DND-41 (cell line): ENCODE results near the gene AOPEP.
"Not testable (repeated sequence)": the region's sequence is repeated elsewhere in the genome, so short reads cannot be mapped to it uniquely, and the experiment has no call there.

Experiments used
- ATAC-seq: fragments of 200-7000 bp; cut with Tn5 transposase; 3 replicates; pipeline ENCODE4 v1.9.1; 2021; ENCODE audit warnings: low read depth; ENCODE audit not compliant: insufficient read depth
- DNase-seq: peaks from one replicate; pipeline ENCODE4 v3.0.0-alpha.2; 2020
- H2AFZ ChIP-seq: 2 replicates; pipeline ENCODE4 v1.6.0; 2012; ENCODE audit warnings: low read depth, low read length
- H3K27ac ChIP-seq: 2 replicates; pipeline ENCODE4 v1.5.1; 2012; ENCODE audit warnings: low read length, inconsistent platforms
- H3K27me3 ChIP-seq: fragments of 200-600 bp; sonication (generic); 2 replicates; pipeline ENCODE4 v1.6.0; 2012; ENCODE audit warnings: low read length, mild to moderate bottlenecking, inconsistent platforms; ENCODE audit not compliant: insufficient read depth, poor library complexity
- H3K36me3 ChIP-seq: 2 replicates; pipeline ENCODE4 v1.5.1; 2012; ENCODE audit warnings: low read length, inconsistent platforms; ENCODE audit not compliant: insufficient read depth
- H3K4me1 ChIP-seq: 2 replicates; pipeline ENCODE4 v1.5.1; 2012; ENCODE audit warnings: mild to moderate bottlenecking, low read length; ENCODE audit not compliant: insufficient read depth
- H3K4me2 ChIP-seq: 2 replicates; pipeline ENCODE4 v1.6.0; 2012; ENCODE audit warnings: mild to moderate bottlenecking, moderate library complexity, low read length, inconsistent platforms; ENCODE audit not compliant: insufficient read depth
- H3K4me3 ChIP-seq, 2 experiments: fragments of 200-600 bp in 1 of 2; shearing (Covaris generic) in 1 of 2; 2 replicates each; pipeline ENCODE4 v1.5.1; 2012 to 2016; ENCODE audit warnings: inconsistent platforms in 2 of 2, low read length in 2 of 2, mild to moderate bottlenecking in 2 of 2, low read depth in 1 of 2, moderate library complexity in 1 of 2
- H3K79me2 ChIP-seq: 2 replicates; pipeline ENCODE4 v1.6.0; 2012; ENCODE audit warnings: low read length, inconsistent platforms; ENCODE audit not compliant: insufficient read depth
- H3K9ac ChIP-seq: 2 replicates; pipeline ENCODE4 v1.6.0; 2012; ENCODE audit warnings: low read depth, mild to moderate bottlenecking, inconsistent platforms, low read length, moderate library complexity
- H3K9me3 ChIP-seq: 2 replicates; pipeline ENCODE4 v1.5.1; 2012; ENCODE audit warnings: low read length, moderate library complexity, mild to moderate bottlenecking, inconsistent platforms; ENCODE audit not compliant: insufficient read depth, severe bottlenecking
- H4K20me1 ChIP-seq: 2 replicates; pipeline ENCODE4 v1.6.0; 2012; ENCODE audit warnings: low read length; ENCODE audit not compliant: insufficient read depth
- CTCF ChIP-seq: IDR thresholded peaks from 2 replicates; pipeline ENCODE4 v1.5.1; 2012; ENCODE audit warnings: borderline replicate concordance, low read length, moderate library complexity, mild to moderate bottlenecking; ENCODE audit not compliant: poor library complexity, severe bottlenecking; ENCODE audit errors: extremely low read depth
- EZH2 ChIP-seq: IDR thresholded peaks from 3 replicates; pipeline ENCODE4 v1.6.1; 2012; ENCODE audit warnings: borderline replicate concordance, low read depth, mild to moderate bottlenecking, moderate library complexity, low read length, inconsistent platforms; ENCODE audit not compliant: severe bottlenecking

AOPEP gene

GRCh38 chr9:94847486-94847885 lies 121.0 kb downstream of the AOPEP start:
- Histone ChIP-seq H3K27me3 (no peaks in the 10 kb centered on the region), H3K79me2 (no peaks in the 10 kb centered on the region), H3K9me3 (no peaks in the 10 kb centered on the region), H3K4me1 (no peaks in the 10 kb centered on the region; the same call in 1 of the 2 replicates), H3K4me3 (no peak overlapping the region), H4K20me1 (no peaks in the 10 kb centered on the region), H3K36me3 (no peaks in the 10 kb centered on the region), H3K27ac (no peak overlapping the region), H2AFZ (no peak overlapping the region), H3K4me2 (no peak overlapping the region), H3K9ac (no peak overlapping the region)
- DNase-seq: no peak
- TF ChIP-seq CTCF (no peak), EZH2 (no peak)
- ATAC-seq: no peak

GRCh38 chr9:94848791-94849190 lies 122.3 kb downstream of the AOPEP start:
- H2AFZ ChIP-seq, DNase-seq, H4K20me1 ChIP-seq, H3K4me2 ChIP-seq, H3K4me1 ChIP-seq, ATAC-seq, H3K27ac ChIP-seq, H3K9me3 ChIP-seq, H3K27me3 ChIP-seq, H3K4me3 ChIP-seq, H3K9ac ChIP-seq, H3K79me2 ChIP-seq, H3K36me3 ChIP-seq: not testable (repeated sequence)

- no peak for TF ChIP-seq CTCF
- no peak for TF ChIP-seq EZH2
- ATAC-seq (no peak), DNase-seq (no peak)
- no peak overlapping the region for H3K4me3 ChIP-seq
- H3K9me3 ChIP-seq: no peaks in the 10 kb centered on the region
- H2AFZ ChIP-seq: no peak overlapping the region
- no peaks in the 10 kb centered on the region for H3K27me3 ChIP-seq
- H4K20me1 ChIP-seq: no peaks in the 10 kb centered on the region
- H3K79me2 ChIP-seq: no peaks in the 10 kb centered on the region
- H3K4me1 ChIP-seq: no peaks in the 10 kb centered on the region
- H3K27ac ChIP-seq: no peak overlapping the region
- no peak overlapping the region for H3K4me2 ChIP-seq
- H3K9ac ChIP-seq: no peak overlapping the region
- H3K36me3 ChIP-seq: no peaks in the 10 kb centered on the region
Measured at GRCh38 chr9:94850540-94851434, 124.3 kb downstream of the AOPEP start.

GRCh38 chr9:94851467-94851866 lies 125.0 kb downstream of the AOPEP start:
- Histone ChIP-seq H3K9me3 (no peaks in the 10 kb centered on the region), H4K20me1 (no peaks in the 10 kb centered on the region), H3K27ac (no peak overlapping the region), H2AFZ (no peak overlapping the region), H3K9ac (no peak overlapping the region), H3K27me3 (no peaks in the 10 kb centered on the region), H3K79me2 (no peaks in the 10 kb centered on the region), H3K36me3 (no peaks in the 10 kb centered on the region), H3K4me1 (no peaks in the 10 kb centered on the region), H3K4me2 (no peak overlapping the region), H3K4me3 (no peak overlapping the region)
- no peak for DNase-seq
- ATAC-seq: no peak
- no peak for TF ChIP-seq CTCF
- no peak for TF ChIP-seq EZH2
